Keratinocyte (primary cell): ENCODE data around the gene PPP5C. TPM values are rescaled to one million over a fixed set of nuclear protein-coding genes. Genes with fewer than 3 reads are reported as not detected.

Experiments
- DNase-seq: peaks from one replicate; pipeline ENCODE4 v3.0.0-alpha.2; 2011; ENCODE audit warnings: low read depth, missing footprints, low spot score
- FAIRE-seq: peaks from 2 replicates; lab custom pipeline; 2011; peaks lifted over from hg19 to GRCh38; lab: Jason Lieb, UNC
- H2AFZ ChIP-seq: 2 replicates; pipeline ENCODE4 v1.6.0; 2012; ENCODE audit warnings: low read length, control low read depth, inconsistent platforms; ENCODE audit not compliant: control insufficient read depth
- H3K27ac ChIP-seq: 2 replicates; pipeline ENCODE4 v1.5.1; 2011; ENCODE audit warnings: low read length; ENCODE audit not compliant: control insufficient read depth, insufficient read depth
- H3K27me3 ChIP-seq: 3 replicates; pipeline ENCODE4 v1.6.0; 2011; ENCODE audit warnings: low read length; ENCODE audit not compliant: control insufficient read depth, insufficient read depth; ENCODE audit errors: extremely low read depth
- H3K36me3 ChIP-seq, 2 experiments: 2 replicates in 1 of 2; 3 replicates in 1 of 2; pipeline ENCODE4 v1.5.1; 2011; ENCODE audit warnings: low read length in 2 of 2, mild to moderate bottlenecking in 1 of 2; ENCODE audit not compliant: control insufficient read depth in 2 of 2, insufficient read depth in 2 of 2; ENCODE audit errors: extremely low read depth in 1 of 2
- H3K4me1 ChIP-seq: 3 replicates; pipeline ENCODE4 v1.5.1; 2011; ENCODE audit warnings: low read length; ENCODE audit not compliant: control insufficient read depth, insufficient read depth; ENCODE audit errors: extremely low read depth
- H3K4me2 ChIP-seq: 3 replicates; pipeline ENCODE4 v1.6.0; 2011; ENCODE audit warnings: low read depth, low read length; ENCODE audit not compliant: control insufficient read depth, insufficient read depth; ENCODE audit errors: extremely low read depth
- H3K4me3 ChIP-seq, 3 experiments: fragments of 200-600 bp in 1 of 3; sonication (generic) in 1 of 3; 2 replicates in 2 of 3; 3 replicates in 1 of 3; pipeline ENCODE4 v1.5.1; 2011 to 2016; ENCODE audit warnings: low read length in 3 of 3, mild to moderate bottlenecking in 3 of 3, control low read depth in 2 of 3, inconsistent platforms in 1 of 3, low read depth in 1 of 3, mixed read lengths in 1 of 3, mixed run types in 1 of 3, moderate library complexity in 1 of 3; ENCODE audit not compliant: control insufficient read depth in 2 of 3, insufficient read depth in 2 of 3; ENCODE audit errors: extremely low read depth in 1 of 3
- H3K79me2 ChIP-seq: 2 replicates; pipeline ENCODE4 v1.6.0; 2012; ENCODE audit warnings: low read length; ENCODE audit not compliant: control insufficient read depth, insufficient read depth
- H3K9ac ChIP-seq: 3 replicates; pipeline ENCODE4 v1.6.0; 2011; ENCODE audit warnings: low read length; ENCODE audit not compliant: control insufficient read depth, insufficient read depth; ENCODE audit errors: extremely low read depth
- H3K9me1 ChIP-seq: 3 replicates; pipeline ENCODE4 v1.6.0; 2011; ENCODE audit warnings: low read length; ENCODE audit not compliant: control insufficient read depth, insufficient read depth; ENCODE audit errors: extremely low read depth
- H3K9me3 ChIP-seq: 2 replicates; pipeline ENCODE4 v1.5.1; 2012; ENCODE audit warnings: low read depth, low read length; ENCODE audit not compliant: control insufficient read depth
- H4K20me1 ChIP-seq: 3 replicates; pipeline ENCODE4 v1.6.0; 2011; ENCODE audit warnings: low read length; ENCODE audit not compliant: control insufficient read depth, insufficient read depth; ENCODE audit errors: extremely low read depth
- CTCF ChIP-seq, 3 experiments: IDR thresholded peaks in 1 of 3; conservative IDR thresholded peaks in 1 of 3; optimal IDR thresholded peaks in 1 of 3; 2 replicates in 2 of 3; 3 replicates in 1 of 3; pipeline versions ENCODE3 to v1.5.1; 2011; ENCODE audit warnings: low read length in 3 of 3, mild to moderate bottlenecking in 3 of 3, moderate library complexity in 2 of 3, control low read depth in 1 of 3, inconsistent platforms in 1 of 3; ENCODE audit not compliant: insufficient read depth in 2 of 3; ENCODE audit errors: extremely low read depth in 1 of 3
- EZH2 ChIP-seq: IDR thresholded peaks from one replicate; pipeline ENCODE4 v1.6.1; 2012; ENCODE audit warnings: inconsistent platforms, mild to moderate bottlenecking, low read length, moderate library complexity
- dilution Hi-C: fragments of 300-500 bp; cut with MboI; formaldehyde crosslinking; loops from one replicate; pipeline ENCODE4 v1.7.0; 2020; ENCODE audit warnings: low sequenced_read_pairs; ENCODE audit not compliant: extremely low pct_ligation_motif_present
- polyA plus RNA-seq, 5 experiments: library from polyadenylated mRNA; depleted of rRNA in 3 of 5; stranded (reverse) in 3 of 5; stranded (forward) in 1 of 5; unstranded in 1 of 5; fragments of >200 nt; gene quantifications; 1 replicate in 1 of 5; 2 replicates in 3 of 5; 3 replicates in 1 of 5; pipeline versions ENCODE4 v1.2.1 to v1.2.3, GENCODE V29; 2011 to 2012; ENCODE audit warnings: missing spikeins in 2 of 5, low read depth in 1 of 5, low replicate concordance in 1 of 5

Gene PPP5C
- polyA plus RNA-seq, 1 donor (not counting 4 experiments of a cell fraction or from before 2014, with no cell fraction given) = 97.5 TPM

- H3K79me2 ChIP-seq = no peaks in the 10 kb centered on the region
- dilution Hi-C loops = no loop called here
- no peak for DNase-seq
- H3K9me3 ChIP-seq = no peaks in the 10 kb centered on the region
- H4K20me1 ChIP-seq = no peaks in the 10 kb centered on the region
- H3K4me2 ChIP-seq = no peak overlapping the region
- H3K27me3 ChIP-seq = peaks cover 12% of the 10 kb centered on the region
- H3K4me1 ChIP-seq = no peaks in the 10 kb centered on the region
- no peaks in the 10 kb centered on the region for H3K36me3 ChIP-seq
- H3K27ac ChIP-seq = no peak overlapping the region
- H3K9ac ChIP-seq = no peak overlapping the region
- no peaks in the 10 kb centered on the region for H3K9me1 ChIP-seq
- no peak for TF ChIP-seq EZH2
- no peak for TF ChIP-seq CTCF (optimal IDR thresholded peaks at IDR 0.05 in 1 of 3, IDR thresholded peaks at IDR 0.05 in 1 of 3, conservative IDR thresholded peaks at IDR 0.05 in 1 of 3; ENCODE audit: extremely low read depth in 1 of 3, insufficient read depth in 2 of 3, low read length in 3 of 3)
- FAIRE-seq = no peak
- no peak overlapping the region for H3K4me3 ChIP-seq
- H2AFZ ChIP-seq = no peak overlapping the region
Measured at GRCh38 chr19:46340051-46340659, 6.7 kb upstream of the PPP5C start.

- no peak overlapping the region for H3K4me3 ChIP-seq
- DNase-seq (no peak), FAIRE-seq (no peak)
- H3K27me3 ChIP-seq = peaks cover 12% of the 10 kb centered on the region
- no peaks in the 10 kb centered on the region for H3K9me3 ChIP-seq
- no peaks in the 10 kb centered on the region for H3K9me1 ChIP-seq
- no peak overlapping the region for H3K27ac ChIP-seq
- H2AFZ ChIP-seq = no peak overlapping the region
- H3K36me3 ChIP-seq = no peaks in the 10 kb centered on the region
- peaks cover 5% of the 10 kb centered on the region for H3K4me1 ChIP-seq
- no peak overlapping the region for H3K4me2 ChIP-seq
- H3K79me2 ChIP-seq = peaks cover under 1% of the 10 kb centered on the region
- no peaks in the 10 kb centered on the region for H4K20me1 ChIP-seq
- dilution Hi-C loops = no loop called here
- no peak for TF ChIP-seq CTCF (optimal IDR thresholded peaks at IDR 0.05 in 1 of 3, IDR thresholded peaks at IDR 0.05 in 1 of 3, conservative IDR thresholded peaks at IDR 0.05 in 1 of 3; ENCODE audit: extremely low read depth in 1 of 3, insufficient read depth in 2 of 3, low read length in 3 of 3)
- no peak for TF ChIP-seq EZH2
- no peak overlapping the region for H3K9ac ChIP-seq
Measured at GRCh38 chr19:46341937-46342336, 5.0 kb upstream of the PPP5C start.
